ENCODE measurements around the gene CERS6. TPM values are rescaled to one million over a fixed set of nuclear protein-coding genes. Genes with fewer than 3 reads are reported as not detected.

The CERS6 gene
- total and polyA plus RNA-seq, 10 of the 15 experiments (the other 5 are each of a cell fraction or from before 2014, with no cell fraction given) = 1.3 to 20.4 (median 14.1) TPM

DNA sequence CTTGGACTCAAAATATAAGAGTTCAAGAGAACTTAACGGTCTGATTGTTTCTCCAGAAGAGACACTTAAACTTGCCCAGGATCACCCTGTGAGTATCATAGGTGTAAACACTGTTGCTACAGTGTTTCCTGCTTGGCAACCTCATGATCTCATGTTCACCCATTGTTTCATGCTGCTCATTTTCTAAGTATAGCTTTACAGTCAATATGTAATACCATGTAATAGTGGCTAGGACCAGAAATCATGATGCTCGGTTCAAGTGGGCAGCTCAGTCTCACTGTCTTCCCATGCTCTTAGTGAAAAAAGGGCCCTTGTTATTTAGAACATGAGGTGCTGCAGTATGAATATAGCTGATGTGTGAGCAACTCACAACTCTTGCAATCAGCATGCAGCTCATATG, 157.5 kb downstream of the CERS6 start:
- SMC1A ChIA-PET (ENCODE audit: uncharacterized antibody, unreplicated experiment) = interaction anchor here (0.5 to 1.6 kb wide), 3 partner anchors 10 to 490 kb away, joined by 3 to 4 read pairs (median 3); no protein-coding TSS in a partner anchor
- Histone ChIP-seq H3K9ac (ENCODE audit: control insufficient read depth, insufficient read depth, low read length) (no peak overlapping the region), H2AFZ (ENCODE audit: control insufficient read depth, low read depth, low read length) (no peak overlapping the region), H3K27ac (ENCODE audit: control insufficient read depth, insufficient read depth) (no peak overlapping the region), H3K79me2 (ENCODE audit: control insufficient read depth, insufficient read depth, low read length) (peaks cover 2% of the 10 kb centered on the region; the same call in 1 of the 2 replicates), H4K20me1 (ENCODE audit: control insufficient read depth, insufficient read depth) (no peaks in the 10 kb centered on the region), H3K4me2 (ENCODE audit: control insufficient read depth, insufficient read depth) (no peak overlapping the region), H3K4me3 (no peak overlapping the region), H3K36me3 (ENCODE audit: control insufficient read depth in 2 of 2, insufficient read depth in 2 of 2, low read length in 1 of 2) (peaks cover 0 to 8% of the 10 kb centered on the region in 2 experiments; a peak in 2 of 4 replicates), H3K9me3 (replicated peaks; ENCODE audit: control insufficient read depth, insufficient read depth, low read length) (peaks cover 1% of the 10 kb centered on the region; the same call in 2 of the 3 replicates), H3K4me1 (ENCODE audit: control insufficient read depth, insufficient read depth, low read length) (no peaks in the 10 kb centered on the region; the same call in 1 of the 2 replicates), H3K27me3 (replicated peaks in 1 of 2; ENCODE audit: control insufficient read depth in 2 of 2, insufficient read depth in 2 of 2, low read length in 1 of 2) (no peaks in the 10 kb centered on the region)
- RAD21 ChIA-PET (ENCODE audit: unreplicated experiment) = no interaction called here
- intact Hi-C loops (cut with micrococcal nuclease; ENCODE audit: unreplicated experiment) (loop anchor here (5.0 kb wide), 1 partner anchor 266 kb away; no protein-coding TSS in a partner anchor), in situ Hi-C loops (cut with MboI) (no loop called here)
- no TSS peak for BruUV-seq (replicated peaks)
- DNase-seq (ENCODE audit: low read depth, low spot score) (no peak), ATAC-seq (peak; percentile 40), FAIRE-seq (no peak)
- POLR2A ChIA-PET = no interaction called here
- CTCF ChIA-PET = interaction anchor here (0.7 to 1.3 kb wide), 3 partner anchors 9 to 131 kb away, joined by 3 to 4 read pairs (median 3); no protein-coding TSS in a partner anchor
- TF ChIP-seq TARDBP (IDR thresholded peaks at IDR 0.05; ENCODE audit: borderline replicate concordance) (no peak), CREM (IDR thresholded peaks at IDR 0.05; ENCODE audit: low read depth) (no peak), BMI1 (IDR thresholded peaks at IDR 0.05; ENCODE audit: borderline replicate concordance) (no peak), TCF3 (IDR thresholded peaks at IDR 0.05; ENCODE audit: borderline replicate concordance, insufficient read depth, low read depth, low read length) (no peak), NFYA (IDR thresholded peaks at IDR 0.05; ENCODE audit: borderline replicate concordance, low read depth, low read length) (no peak), JUNB (IDR thresholded peaks at IDR 0.05) (no peak), ZNF24 (IDR thresholded peaks at IDR 0.05) (no peak), ZNF622 (IDR thresholded peaks at IDR 0.05) (no peak), RELB (IDR thresholded peaks at IDR 0.05; ENCODE audit: low read depth) (no peak)
- TF ChIP-seq, protein P1, sequence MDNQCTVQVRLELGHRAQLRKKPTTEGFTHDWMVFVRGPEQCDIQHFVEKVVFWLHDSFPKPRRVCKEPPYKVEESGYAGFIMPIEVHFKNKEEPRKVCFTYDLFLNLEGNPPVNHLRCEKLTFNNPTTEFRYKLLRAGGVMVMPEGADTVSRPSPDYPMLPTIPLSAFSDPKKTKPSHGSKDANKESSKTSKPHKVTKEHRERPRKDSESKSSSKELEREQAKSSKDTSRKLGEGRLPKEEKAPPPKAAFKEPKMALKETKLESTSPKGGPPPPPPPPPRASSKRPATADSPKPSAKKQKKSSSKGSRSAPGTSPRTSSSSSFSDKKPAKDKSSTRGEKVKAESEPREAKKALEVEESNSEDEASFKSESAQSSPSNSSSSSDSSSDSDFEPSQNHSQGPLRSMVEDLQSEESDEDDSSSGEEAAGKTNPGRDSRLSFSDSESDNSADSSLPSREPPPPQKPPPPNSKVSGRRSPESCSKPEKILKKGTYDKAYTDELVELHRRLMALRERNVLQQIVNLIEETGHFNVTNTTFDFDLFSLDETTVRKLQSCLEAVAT (IDR thresholded peaks at IDR 0.05) = no peak
- WGBS (ENCODE audit: insufficient coverage, insufficient replicate concordance, low lambda C conversion rate, missing lambda C conversion rate) = 100% methylated on average over 2 of the region's 2 CpGs

Data from GM12878 (cell line).